ENCODE measurements around the gene TANC1.
A peak's percentile ranks its signal among the peaks of the same experiment; 100 is the strongest.

The TANC1 gene

DNA sequence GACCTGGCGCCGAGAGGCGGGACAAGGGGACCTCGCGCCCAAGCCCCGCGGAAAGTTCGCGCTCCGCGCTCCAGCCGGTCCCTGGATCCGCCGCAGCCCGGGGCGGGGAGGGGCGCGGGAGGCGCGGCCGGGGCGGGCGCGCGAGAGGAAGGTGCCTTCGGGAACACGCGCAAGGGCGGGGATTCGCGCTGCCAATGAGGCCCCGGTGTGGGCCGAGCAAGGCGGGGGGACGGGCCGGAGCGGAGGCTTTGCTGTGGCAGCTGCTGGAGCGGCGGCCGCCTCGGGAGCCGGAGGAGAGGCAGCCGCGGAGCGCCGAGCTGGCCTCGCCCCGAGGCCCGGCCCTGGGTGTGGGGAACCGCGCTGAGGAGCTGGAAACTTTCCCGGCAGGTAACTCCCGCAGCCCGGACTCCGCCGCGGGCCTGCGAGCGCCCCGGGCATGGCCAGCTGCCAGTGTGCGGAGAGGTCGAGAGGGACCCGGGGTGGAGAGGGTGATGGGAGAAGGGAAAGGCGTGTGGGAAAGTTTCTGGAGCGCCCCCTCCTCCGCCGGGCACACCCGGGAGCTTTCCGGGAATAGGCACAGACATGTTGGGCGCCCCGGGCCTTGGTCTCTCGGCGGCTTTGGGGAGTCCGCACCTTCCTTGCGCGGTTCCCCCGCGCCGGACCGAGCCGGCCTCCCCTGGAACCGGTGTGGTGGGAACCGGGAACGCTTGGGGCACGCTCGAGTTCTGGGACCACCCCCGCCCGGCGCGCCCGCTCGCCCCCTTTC is at the start of gene TANC1:
TANC1 (plus strand) TSS at position 245 of the 766 bp plus-strand sequence. CDS start 97,271 bp downstream, outside the sequence.
- Mint-ChIP-seq H3K4me3 (peak within 1 kb of the TSS; percentile 72), H3K27me3 (peaks cover 67% of the 10 kb centered on the region), H3K9me3 (no peaks in the 10 kb centered on the region), H3K36me3 (ENCODE audit: low read depth) (no peaks in the 10 kb centered on the region), H3K4me1 (ENCODE audit: low read depth) (peaks cover 15% of the 10 kb centered on the region), H3K27ac (no peak within 1 kb of the TSS)

DNA sequence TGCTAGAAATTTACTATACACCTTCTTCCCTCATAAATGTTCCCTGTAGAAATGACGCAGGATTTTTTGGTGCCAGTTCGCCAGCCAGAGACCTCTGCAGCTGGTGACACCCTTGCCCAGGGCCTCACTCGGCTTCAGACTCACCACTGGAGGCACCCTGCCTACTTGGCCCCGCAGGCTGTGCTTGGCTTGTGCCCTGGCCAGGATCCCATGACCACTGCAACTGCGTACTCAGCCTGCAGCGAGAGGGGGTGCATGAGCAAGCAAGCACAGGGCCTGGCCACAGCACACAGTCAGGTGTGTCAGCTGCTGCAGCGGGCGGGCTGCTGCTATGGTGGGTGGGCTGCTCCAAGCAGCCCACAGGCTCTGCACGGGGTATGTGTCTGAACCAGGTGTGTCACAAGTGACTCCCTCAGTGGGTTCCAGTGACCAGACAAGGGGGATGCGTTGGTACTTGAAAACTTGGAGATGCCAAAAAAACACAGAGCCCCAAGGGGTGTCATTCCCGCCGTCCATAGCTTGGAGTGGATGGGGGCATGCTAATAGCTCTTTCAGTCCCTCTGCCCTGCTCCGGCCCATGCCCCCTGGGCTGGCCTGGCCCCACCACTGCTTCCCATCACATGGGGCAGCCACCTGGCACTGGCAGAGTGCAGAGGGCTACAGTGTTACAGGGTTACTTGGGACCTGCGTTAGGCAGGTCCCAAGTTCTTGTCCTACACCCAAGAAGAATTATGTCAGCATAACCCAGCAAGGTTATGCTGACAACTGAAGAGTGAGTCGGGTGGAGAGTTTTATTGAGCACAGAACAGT is 46.6 kb upstream of the TANC1 start:
- no peaks in the 10 kb centered on the region for H3K36me3 Mint-ChIP-seq (ENCODE audit: low read depth)
- peaks cover 9% of the 10 kb centered on the region for H3K27me3 Mint-ChIP-seq
- no peak overlapping the region for H3K27ac Mint-ChIP-seq
- H3K4me1 Mint-ChIP-seq (ENCODE audit: low read depth): no peaks in the 10 kb centered on the region
- H3K9me3 Mint-ChIP-seq: no peaks in the 10 kb centered on the region
- H3K4me3 Mint-ChIP-seq: no peak overlapping the region

DNA sequence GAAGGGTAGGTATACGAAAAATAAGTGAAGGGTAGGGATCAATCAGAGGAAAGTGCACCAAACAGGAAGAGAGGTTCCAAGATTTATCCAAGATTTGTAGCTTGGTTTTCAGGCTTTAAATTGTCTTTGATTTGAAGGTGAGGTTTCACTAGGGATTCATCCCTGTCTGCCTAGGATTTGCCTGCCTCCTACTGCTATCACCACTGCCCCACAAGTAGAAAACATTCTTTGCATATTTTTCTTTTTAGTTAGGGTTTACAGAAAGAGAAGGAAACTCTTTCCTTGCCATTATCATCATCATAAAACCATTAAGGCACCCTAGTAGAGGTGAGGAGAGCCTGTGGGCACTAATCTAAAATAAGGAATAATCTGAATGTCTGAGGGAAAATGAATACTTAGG is 45.8 kb upstream of the TANC1 start:
- Mint-ChIP-seq H3K4me3 (no peak overlapping the region), H3K4me1 (ENCODE audit: low read depth) (no peaks in the 10 kb centered on the region), H3K36me3 (ENCODE audit: low read depth) (no peaks in the 10 kb centered on the region), H3K9me3 (no peaks in the 10 kb centered on the region), H3K27me3 (peaks cover 9% of the 10 kb centered on the region), H3K27ac (no peak overlapping the region)

DNA sequence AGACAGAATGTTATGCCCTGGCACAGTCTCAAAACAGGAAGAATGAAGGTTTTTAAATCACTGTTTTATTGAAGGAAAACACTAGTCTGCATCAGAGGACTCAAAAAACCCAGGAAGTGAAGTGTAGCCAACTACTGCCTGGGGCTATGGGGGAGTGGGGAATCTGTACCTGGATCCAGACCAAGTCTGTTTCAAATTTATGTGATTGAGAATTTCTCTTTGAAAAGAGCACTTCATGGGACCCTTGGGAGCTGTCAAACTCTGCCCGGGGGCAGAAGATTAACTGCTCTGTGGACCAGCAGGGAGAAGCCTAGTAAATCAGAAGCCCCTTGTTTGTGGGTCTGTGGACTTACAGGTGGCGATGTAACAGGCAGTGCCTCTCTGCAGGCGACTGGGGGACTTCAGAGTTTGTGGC is 45.3 kb upstream of the TANC1 start:
- H3K9me3 Mint-ChIP-seq: no peaks in the 10 kb centered on the region
- no peaks in the 10 kb centered on the region for H3K4me1 Mint-ChIP-seq (ENCODE audit: low read depth)
- H3K27me3 Mint-ChIP-seq: peaks cover 9% of the 10 kb centered on the region
- no peak overlapping the region for H3K27ac Mint-ChIP-seq
- H3K4me3 Mint-ChIP-seq: no peak overlapping the region
- H3K36me3 Mint-ChIP-seq (ENCODE audit: low read depth): no peaks in the 10 kb centered on the region

DNA sequence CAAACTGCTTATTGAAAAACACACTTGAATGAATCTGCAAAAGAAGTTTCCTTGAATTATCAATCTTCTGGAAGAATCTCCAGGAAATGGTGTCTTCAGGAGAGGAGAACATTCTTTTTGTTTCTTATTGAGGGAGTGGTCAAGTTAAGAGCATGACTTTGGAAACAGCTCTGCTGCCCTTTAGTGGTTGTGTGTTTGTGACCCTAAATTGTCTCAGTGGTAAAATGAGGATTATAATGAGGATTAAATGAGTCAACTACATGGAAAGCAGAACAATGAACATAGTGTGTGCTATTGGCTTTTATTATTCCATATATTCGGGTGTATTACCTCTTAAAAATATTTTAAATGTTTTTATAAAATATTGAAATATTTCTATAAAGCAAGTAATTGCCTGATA is 44.8 kb upstream of the TANC1 start:
- Mint-ChIP-seq H3K4me1 (ENCODE audit: low read depth) (no peaks in the 10 kb centered on the region), H3K27ac (no peak overlapping the region), H3K9me3 (no peaks in the 10 kb centered on the region), H3K27me3 (peaks cover 9% of the 10 kb centered on the region), H3K4me3 (no peak overlapping the region), H3K36me3 (ENCODE audit: low read depth) (no peaks in the 10 kb centered on the region)

DNA sequence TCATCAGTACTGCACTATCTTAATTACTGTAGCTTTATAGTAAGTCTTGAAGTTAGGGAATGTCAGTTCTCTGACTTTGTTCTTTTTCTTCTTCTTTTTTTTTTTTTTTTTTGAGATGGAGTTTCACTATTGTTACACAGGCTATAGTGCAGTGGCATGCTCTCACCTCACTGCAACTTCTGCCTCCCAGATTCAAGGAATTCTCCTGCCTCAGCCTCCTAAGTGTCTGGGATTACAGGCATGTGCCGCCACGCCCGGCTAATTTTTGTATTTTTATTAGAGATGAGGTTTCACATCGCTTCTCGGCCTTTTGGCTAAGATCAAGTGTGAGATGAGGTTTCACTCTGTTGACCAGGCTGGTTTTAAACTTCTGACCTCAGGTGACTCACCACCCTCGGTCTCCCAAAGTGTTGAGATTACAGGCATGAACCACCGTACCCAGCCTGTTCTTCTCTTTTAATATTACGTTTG is 41.9 kb upstream of the TANC1 start:
- H3K9me3 Mint-ChIP-seq: no peaks in the 10 kb centered on the region
- no peaks in the 10 kb centered on the region for H3K4me1 Mint-ChIP-seq (ENCODE audit: low read depth)
- H3K27ac Mint-ChIP-seq: no peak overlapping the region
- no peaks in the 10 kb centered on the region for H3K36me3 Mint-ChIP-seq (ENCODE audit: low read depth)
- H3K27me3 Mint-ChIP-seq: peaks cover 4% of the 10 kb centered on the region
- H3K4me3 Mint-ChIP-seq: no peak overlapping the region

DNA sequence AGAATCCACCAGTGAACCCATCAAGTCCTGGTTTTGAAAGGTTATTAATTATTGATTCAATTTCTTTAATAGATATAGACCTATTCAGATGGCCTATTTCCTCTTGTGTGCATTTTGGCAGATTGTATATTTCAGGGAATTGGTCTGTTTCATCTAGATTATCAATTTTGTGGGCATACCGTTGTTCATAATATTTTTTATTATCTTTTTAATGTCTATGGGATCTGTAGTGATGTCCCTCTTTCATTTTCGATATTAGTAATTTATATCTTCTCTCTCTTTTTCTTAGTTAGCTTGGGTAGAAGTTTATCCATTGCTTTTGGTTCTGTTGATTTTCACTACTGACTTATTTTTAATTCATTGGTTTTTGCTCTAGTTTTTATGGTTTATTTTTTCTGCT is 39.9 kb upstream of the TANC1 start:
- no peaks in the 10 kb centered on the region for H3K4me1 Mint-ChIP-seq (ENCODE audit: low read depth)
- H3K9me3 Mint-ChIP-seq: no peaks in the 10 kb centered on the region
- peaks cover 4% of the 10 kb centered on the region for H3K27me3 Mint-ChIP-seq
- H3K27ac Mint-ChIP-seq: no peak overlapping the region
- H3K4me3 Mint-ChIP-seq: no peak overlapping the region
- H3K36me3 Mint-ChIP-seq (ENCODE audit: low read depth): no peaks in the 10 kb centered on the region

DNA sequence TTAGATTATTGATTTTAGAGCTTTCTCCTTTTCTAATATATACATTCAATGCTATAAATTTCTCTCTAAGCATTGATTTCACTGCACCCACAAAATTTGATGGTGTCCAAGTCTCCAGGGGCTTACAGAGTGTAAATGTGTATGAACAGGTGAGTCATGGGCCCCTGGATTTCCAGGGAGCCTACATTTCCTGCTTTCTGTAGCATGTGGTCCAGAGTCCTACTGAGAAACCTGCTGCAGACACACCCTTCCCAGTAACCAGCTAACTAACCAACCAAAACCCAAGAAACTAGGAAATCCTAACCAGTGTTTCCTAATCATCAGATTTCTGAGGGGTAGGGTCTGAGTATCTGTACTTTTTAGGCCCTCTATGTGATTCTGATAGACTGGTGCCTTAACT is 39.5 kb upstream of the TANC1 start:
- Mint-ChIP-seq H3K9me3 (no peaks in the 10 kb centered on the region), H3K4me1 (ENCODE audit: low read depth) (no peaks in the 10 kb centered on the region)

DNA sequence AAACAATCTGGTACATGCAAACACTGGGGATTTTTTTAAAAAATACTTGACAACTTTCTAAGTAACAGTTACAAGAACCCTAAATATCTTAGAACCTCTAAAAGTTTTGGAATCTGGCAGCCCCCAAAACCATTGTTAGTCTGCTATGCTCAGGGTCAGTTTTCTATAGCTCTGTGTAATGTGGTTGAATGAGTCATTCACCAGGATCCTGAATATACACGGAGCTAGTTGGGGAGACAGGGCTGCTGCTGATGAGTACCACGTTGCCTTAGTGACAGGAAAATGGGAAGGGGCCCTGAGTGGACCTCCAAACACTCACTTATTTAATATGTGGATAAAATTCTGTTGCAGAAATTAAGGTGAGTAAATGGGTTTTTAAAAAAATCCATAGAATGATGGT is 36.9 kb upstream of the TANC1 start:
- no peaks in the 10 kb centered on the region for H3K36me3 Mint-ChIP-seq (ENCODE audit: low read depth)
- peaks cover 7% of the 10 kb centered on the region for H3K27me3 Mint-ChIP-seq
- H3K27ac Mint-ChIP-seq: no peak overlapping the region
- H3K4me1 Mint-ChIP-seq (ENCODE audit: low read depth): no peaks in the 10 kb centered on the region
- no peaks in the 10 kb centered on the region for H3K9me3 Mint-ChIP-seq
- H3K4me3 Mint-ChIP-seq: no peak overlapping the region

More for the DNA sequence above, 39.5 kb upstream of the TANC1 start:
- peaks cover 4% of the 10 kb centered on the region for H3K27me3 Mint-ChIP-seq
- no peaks in the 10 kb centered on the region for H3K36me3 Mint-ChIP-seq (ENCODE audit: low read depth)
- H3K27ac Mint-ChIP-seq: no peak overlapping the region
- no peak overlapping the region for H3K4me3 Mint-ChIP-seq

DNA sequence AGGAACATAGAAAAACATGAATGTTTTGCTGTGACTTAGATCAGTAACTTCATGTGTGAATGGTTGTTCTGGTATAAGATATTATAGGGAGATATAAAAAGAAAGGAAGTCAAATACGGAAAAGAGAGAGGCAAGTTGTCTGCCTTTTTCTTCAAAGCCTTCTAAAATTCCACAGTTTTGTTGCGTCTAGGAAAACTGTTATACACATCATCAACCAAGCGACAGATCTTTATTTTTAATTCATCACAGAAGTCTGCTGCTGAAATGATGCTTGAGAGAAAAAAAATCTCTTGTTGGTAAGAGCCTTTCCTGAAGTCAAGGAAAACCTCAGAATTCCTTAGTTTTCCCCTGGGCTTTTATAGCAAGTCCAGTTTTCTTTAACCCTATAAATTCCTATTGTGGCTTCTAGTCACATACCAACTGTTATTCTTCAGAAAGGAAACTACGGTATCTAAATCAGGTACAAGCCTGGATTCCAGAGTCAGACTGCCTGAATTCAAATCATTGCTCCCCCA is 36.3 kb upstream of the TANC1 start:
- no peaks in the 10 kb centered on the region for H3K4me1 Mint-ChIP-seq (ENCODE audit: low read depth)
- no peaks in the 10 kb centered on the region for H3K9me3 Mint-ChIP-seq
- H3K27ac Mint-ChIP-seq: no peak overlapping the region
- no peaks in the 10 kb centered on the region for H3K36me3 Mint-ChIP-seq (ENCODE audit: low read depth)
- H3K4me3 Mint-ChIP-seq: no peak overlapping the region
- H3K27me3 Mint-ChIP-seq: peaks cover 7% of the 10 kb centered on the region

DNA sequence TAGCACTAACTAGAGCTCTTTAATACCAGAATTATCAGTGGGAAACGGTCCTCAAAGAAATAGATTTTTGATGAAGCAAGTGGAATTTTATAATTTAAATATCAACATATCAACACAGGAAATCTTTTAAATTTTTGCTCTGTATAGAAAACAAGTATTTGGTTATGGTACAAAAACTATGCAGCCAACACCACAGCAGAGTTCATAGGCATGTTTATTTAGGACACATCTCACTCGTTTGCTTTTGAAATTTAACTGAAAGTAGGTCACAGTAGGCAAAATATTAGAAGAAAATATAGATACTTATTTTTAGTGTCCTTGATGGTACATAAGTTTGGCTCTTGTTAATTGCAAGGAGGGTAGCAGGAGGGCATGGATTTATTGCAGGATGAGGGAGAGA is 34.3 kb upstream of the TANC1 start:
- no peak overlapping the region for H3K27ac Mint-ChIP-seq
- H3K27me3 Mint-ChIP-seq: peaks cover 7% of the 10 kb centered on the region
- no peak overlapping the region for H3K4me3 Mint-ChIP-seq
- no peaks in the 10 kb centered on the region for H3K36me3 Mint-ChIP-seq (ENCODE audit: low read depth)
- H3K9me3 Mint-ChIP-seq: no peaks in the 10 kb centered on the region
- no peaks in the 10 kb centered on the region for H3K4me1 Mint-ChIP-seq (ENCODE audit: low read depth)

DNA sequence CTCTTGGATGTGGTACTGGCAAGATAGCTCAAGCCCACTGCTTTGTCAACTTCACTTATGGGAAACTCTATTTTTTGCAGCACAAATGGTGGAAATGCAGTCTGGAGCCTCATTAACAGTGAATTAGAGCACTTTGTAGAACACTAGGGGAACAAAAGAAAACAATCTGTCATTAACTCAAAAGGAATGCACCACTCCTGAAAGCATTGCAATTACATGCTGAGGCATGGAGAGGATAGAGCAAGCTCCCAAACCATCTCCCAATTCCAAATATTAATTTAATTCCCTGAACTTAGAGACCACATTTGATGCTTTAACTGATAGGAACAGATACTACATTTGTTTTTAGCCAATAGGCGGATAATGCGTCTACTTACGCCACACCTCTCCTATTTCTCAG is 32.8 kb upstream of the TANC1 start:
- H3K27me3 Mint-ChIP-seq: peaks cover 7% of the 10 kb centered on the region
- H3K4me3 Mint-ChIP-seq: no peak overlapping the region
- H3K4me1 Mint-ChIP-seq (ENCODE audit: low read depth): no peaks in the 10 kb centered on the region
- no peaks in the 10 kb centered on the region for H3K36me3 Mint-ChIP-seq (ENCODE audit: low read depth)
- no peak overlapping the region for H3K27ac Mint-ChIP-seq
- no peaks in the 10 kb centered on the region for H3K9me3 Mint-ChIP-seq

DNA sequence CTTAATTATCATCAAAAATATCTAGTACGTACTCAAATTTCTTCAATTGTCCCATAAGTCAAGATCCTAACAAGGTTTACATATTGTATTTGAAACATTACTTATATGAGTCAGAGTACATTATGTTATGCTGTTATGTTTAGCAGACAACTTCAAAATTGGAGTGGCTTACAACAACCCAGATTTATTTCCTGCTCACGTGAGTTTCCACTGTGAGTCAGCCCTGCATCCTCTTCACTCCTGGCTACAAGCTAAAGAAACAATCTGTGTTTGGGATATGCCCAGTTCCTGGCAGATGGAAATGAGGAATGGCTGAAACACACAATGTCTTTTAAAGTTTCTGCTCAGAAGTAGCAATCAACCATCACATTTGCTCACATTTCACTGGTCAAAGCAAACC is 31.5 kb upstream of the TANC1 start:
- no peak overlapping the region for H3K4me3 Mint-ChIP-seq

DNA sequence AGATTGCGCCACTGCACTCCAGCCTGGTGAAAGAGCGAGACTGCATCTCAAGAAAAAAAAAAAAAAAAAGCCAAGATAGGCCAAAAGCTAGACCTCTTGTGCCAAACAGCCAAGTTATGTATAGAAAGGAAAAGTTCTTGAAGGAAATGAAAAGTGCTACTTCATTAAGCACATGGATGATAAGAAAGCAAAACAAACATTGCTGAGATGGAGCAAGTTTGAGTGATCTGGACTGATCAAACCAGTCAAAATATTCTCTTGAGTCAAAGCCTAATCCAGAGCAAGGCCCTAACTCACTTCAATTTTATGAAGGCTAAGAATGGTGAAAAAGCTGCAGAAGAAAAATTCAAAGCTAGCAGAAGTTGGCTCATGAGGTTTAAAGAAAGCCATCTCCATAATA is 28.1 kb upstream of the TANC1 start:
- Mint-ChIP-seq H3K27ac (no peak overlapping the region), H3K4me3 (no peak overlapping the region), H3K9me3 (no peaks in the 10 kb centered on the region), H3K36me3 (ENCODE audit: low read depth) (no peaks in the 10 kb centered on the region), H3K4me1 (ENCODE audit: low read depth) (no peaks in the 10 kb centered on the region), H3K27me3 (peaks cover 7% of the 10 kb centered on the region)

More for the DNA sequence above, 31.5 kb upstream of the TANC1 start:
- Mint-ChIP-seq H3K4me1 (ENCODE audit: low read depth) (no peaks in the 10 kb centered on the region), H3K27ac (no peak overlapping the region), H3K27me3 (peaks cover 7% of the 10 kb centered on the region), H3K9me3 (no peaks in the 10 kb centered on the region), H3K36me3 (ENCODE audit: low read depth) (no peaks in the 10 kb centered on the region)

DNA sequence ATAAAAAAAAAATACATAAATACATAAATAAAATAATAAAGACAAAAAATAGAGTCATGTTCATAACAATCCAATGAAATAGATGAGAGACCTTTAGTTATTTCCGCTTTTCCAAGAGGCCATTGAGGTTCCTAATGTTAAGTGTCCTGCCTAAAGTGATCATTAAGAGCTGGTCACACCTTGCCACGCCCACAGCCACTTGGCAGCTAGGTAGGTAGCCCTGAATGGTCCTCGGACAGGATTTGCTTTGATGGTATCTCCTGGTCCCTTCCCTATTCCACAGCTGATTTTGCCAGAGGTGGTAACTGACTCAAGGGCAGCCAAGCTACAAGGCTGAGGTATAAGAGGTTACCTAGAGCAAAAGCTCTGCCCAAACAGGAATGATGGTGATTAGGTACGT is 24.5 kb upstream of the TANC1 start:
- Mint-ChIP-seq H3K27me3 (no peaks in the 10 kb centered on the region), H3K4me1 (ENCODE audit: low read depth) (no peaks in the 10 kb centered on the region), H3K9me3 (no peaks in the 10 kb centered on the region), H3K36me3 (ENCODE audit: low read depth) (no peaks in the 10 kb centered on the region), H3K27ac (no peak overlapping the region), H3K4me3 (no peak overlapping the region)
